Astrocyte (in vitro differentiated cells and primary cell): ENCODE results near the gene SNAP23.

Experiments
- CTCF ChIP-seq: IDR thresholded peaks from 2 replicates; pipeline ENCODE4 v1.5.1; 2011; ENCODE audit warnings: low read depth, mild to moderate bottlenecking, inconsistent platforms, low read length, moderate library complexity; ENCODE audit not compliant: insufficient read depth
- EZH2 ChIP-seq: IDR thresholded peaks from 2 replicates; pipeline ENCODE4 v1.6.1; 2012; ENCODE audit warnings: mild to moderate bottlenecking, low read length, inconsistent platforms; ENCODE audit not compliant: insufficient read depth

GRCh38 chr15:42503825-42504224 is 8.4 kb downstream of the SNAP23 start:
- TF ChIP-seq CTCF (no peak), EZH2 (no peak)
